ENCODE results near the gene BBS9. TPM values are rescaled to one million over a fixed set of nuclear protein-coding genes. Genes with fewer than 3 reads are reported as not detected.

Gene BBS9
- total RNA-seq, 1 donor from 2014 or later = 28.4 TPM

DNA sequence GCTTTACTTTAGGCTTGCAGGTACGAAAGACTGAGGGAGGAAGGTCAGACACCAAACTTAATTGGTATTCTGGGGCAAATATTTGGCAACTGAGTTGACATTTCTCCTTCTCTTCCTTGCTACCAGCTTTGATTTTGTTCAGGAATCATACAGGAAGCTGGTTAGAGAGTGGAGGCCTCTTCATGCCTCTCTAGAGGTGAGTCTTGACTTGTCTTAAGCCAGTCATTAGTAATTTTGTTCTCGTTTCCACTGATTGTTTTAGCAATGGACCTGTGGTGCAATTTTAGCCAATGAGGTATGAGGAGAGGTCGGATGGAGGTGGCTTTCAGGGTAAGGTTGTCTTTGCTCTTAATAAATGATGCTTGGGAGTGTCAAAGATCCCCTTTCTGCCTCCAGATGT, 17.8 kb upstream of the BBS9 start:
- ATAC-seq = no peak
- Histone ChIP-seq H3K27ac (no peak overlapping the region), H3K27me3 (ENCODE audit: low read depth) (no peaks in the 10 kb centered on the region), H3K36me3 (no peaks in the 10 kb centered on the region), H3K9me3 (no peaks in the 10 kb centered on the region), H3K4me1 (peaks cover 24% of the 10 kb centered on the region), H3K4me3 (no peak overlapping the region)
- DNase-seq = no peak
- TF ChIP-seq, protein P1, sequence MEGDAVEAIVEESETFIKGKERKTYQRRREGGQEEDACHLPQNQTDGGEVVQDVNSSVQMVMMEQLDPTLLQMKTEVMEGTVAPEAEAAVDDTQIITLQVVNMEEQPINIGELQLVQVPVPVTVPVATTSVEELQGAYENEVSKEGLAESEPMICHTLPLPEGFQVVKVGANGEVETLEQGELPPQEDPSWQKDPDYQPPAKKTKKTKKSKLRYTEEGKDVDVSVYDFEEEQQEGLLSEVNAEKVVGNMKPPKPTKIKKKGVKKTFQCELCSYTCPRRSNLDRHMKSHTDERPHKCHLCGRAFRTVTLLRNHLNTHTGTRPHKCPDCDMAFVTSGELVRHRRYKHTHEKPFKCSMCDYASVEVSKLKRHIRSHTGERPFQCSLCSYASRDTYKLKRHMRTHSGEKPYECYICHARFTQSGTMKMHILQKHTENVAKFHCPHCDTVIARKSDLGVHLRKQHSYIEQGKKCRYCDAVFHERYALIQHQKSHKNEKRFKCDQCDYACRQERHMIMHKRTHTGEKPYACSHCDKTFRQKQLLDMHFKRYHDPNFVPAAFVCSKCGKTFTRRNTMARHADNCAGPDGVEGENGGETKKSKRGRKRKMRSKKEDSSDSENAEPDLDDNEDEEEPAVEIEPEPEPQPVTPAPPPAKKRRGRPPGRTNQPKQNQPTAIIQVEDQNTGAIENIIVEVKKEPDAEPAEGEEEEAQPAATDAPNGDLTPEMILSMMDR (IDR thresholded peaks at IDR 0.05) = no peak
- intact Hi-C loops (cut with DNase I) = no loop called here

DNA sequence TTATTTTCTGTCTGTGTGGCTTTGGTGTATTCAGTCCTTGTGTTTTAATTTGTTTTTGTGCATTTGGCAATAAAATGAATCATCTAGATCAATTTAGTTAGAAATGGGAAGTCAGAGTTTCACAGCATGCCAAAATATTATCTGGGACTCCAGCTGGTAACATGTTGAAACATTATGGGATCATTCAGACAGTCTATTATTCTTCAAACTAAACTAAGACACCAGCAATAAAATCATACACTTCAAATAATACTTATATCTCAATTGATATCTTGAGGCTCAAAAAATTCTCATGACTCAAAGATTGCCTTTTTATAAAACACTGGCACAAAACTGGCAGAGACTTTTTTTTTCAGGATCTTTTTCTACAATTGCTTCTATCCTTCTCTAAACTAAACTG, 14.4 kb upstream of the BBS9 start:
- DNase-seq (no peak), ATAC-seq (no peak)
- Histone ChIP-seq H3K27me3 (ENCODE audit: low read depth) (no peaks in the 10 kb centered on the region), H3K4me1 (no peaks in the 10 kb centered on the region), H3K9me3 (peaks cover 5% of the 10 kb centered on the region), H3K27ac (no peak overlapping the region), H3K4me3 (no peak overlapping the region), H3K36me3 (no peaks in the 10 kb centered on the region)
- TF ChIP-seq, protein P1 (IDR thresholded peaks at IDR 0.05) = no peak
- intact Hi-C loops (cut with DNase I) = no loop called here

DNA sequence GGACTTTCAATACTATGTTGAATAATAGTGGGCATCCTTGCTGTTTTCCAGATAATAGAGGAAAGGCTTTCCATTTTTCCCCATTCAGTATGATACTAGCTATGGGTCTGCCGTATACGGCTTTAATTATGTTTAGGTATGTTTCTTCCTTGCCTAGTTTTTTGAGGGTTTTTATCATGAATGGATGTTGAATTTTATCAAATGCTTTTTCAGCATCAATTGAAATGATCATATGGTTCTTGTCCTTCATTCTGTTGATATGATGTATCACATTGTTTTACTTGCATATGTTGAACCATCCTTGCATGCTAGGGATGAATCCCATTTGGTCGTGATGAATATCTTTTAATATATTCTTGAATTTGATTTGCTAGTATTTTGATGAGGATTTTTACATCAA, 11.0 kb upstream of the BBS9 start:
- TF ChIP-seq, protein P1 (IDR thresholded peaks at IDR 0.05) = no peak
- H3K27ac ChIP-seq = no peak overlapping the region
- H3K27me3 ChIP-seq (ENCODE audit: low read depth) = no peaks in the 10 kb centered on the region
- DNase-seq (no peak), ATAC-seq (no peak)
- intact Hi-C loops (cut with DNase I) = no loop called here
- H3K4me1 ChIP-seq = no peaks in the 10 kb centered on the region
- H3K9me3 ChIP-seq = peaks cover 5% of the 10 kb centered on the region
- no peaks in the 10 kb centered on the region for H3K36me3 ChIP-seq
- no peak overlapping the region for H3K4me3 ChIP-seq

DNA sequence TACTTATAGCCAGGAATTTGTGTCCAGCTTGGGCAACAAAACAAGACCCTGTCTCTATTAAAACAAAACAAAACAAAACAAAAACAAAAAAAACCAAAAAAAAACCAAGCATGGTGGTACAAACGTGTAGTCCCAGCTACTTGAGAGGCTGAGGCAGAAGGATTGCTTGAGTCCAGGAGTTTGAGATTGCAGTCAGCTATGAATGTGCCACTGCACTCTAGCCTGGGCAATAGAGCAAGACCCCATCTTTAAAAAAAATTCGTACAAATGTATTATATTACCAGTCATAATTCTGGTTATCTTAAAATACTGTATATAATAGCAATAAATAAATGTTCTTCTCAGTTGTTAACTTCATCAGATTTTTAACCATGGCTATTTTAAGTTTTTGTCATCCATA, 2.3 kb upstream of the BBS9 start:
- no peak for DNase-seq
- Histone ChIP-seq H3K9me3 (no peaks in the 10 kb centered on the region), H3K4me3 (no peak overlapping the region), H3K4me1 (peaks cover 10% of the 10 kb centered on the region), H3K27me3 (ENCODE audit: low read depth) (no peaks in the 10 kb centered on the region), H3K36me3 (no peaks in the 10 kb centered on the region), H3K27ac (no peak overlapping the region)
- intact Hi-C loops (cut with DNase I) = no loop called here
- ATAC-seq = no peak
- TF ChIP-seq, protein P1 (IDR thresholded peaks at IDR 0.05) = no peak

DNA sequence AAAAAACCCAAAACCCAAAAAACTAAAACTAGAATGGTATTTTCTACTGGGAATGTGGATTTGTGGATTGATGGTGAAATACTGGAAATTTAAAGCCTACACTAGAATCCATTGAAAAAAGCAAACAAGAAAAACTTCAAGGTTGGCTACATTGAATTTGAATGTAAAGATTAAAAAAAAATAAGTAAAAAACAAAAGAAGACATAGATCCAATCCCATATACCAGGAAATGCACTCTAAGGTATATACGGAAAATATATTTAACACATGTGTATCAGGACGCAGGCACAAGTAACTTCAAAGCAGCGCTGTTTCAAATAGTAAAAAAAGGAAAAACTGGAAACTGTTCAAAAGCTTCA, 754 bp upstream of the BBS9 start:
- Histone ChIP-seq H3K4me3 (peak overlapping the region; percentile 77), H3K4me1 (peaks cover 10% of the 10 kb centered on the region), H3K36me3 (no peaks in the 10 kb centered on the region), H3K27me3 (ENCODE audit: low read depth) (no peaks in the 10 kb centered on the region), H3K27ac (peak overlapping the region; percentile 76), H3K9me3 (no peaks in the 10 kb centered on the region)
- DNase-seq = no peak
- TF ChIP-seq, protein P1 (IDR thresholded peaks at IDR 0.05) = no peak
- intact Hi-C loops (cut with DNase I) = no loop called here
- no peak for ATAC-seq

DNA sequence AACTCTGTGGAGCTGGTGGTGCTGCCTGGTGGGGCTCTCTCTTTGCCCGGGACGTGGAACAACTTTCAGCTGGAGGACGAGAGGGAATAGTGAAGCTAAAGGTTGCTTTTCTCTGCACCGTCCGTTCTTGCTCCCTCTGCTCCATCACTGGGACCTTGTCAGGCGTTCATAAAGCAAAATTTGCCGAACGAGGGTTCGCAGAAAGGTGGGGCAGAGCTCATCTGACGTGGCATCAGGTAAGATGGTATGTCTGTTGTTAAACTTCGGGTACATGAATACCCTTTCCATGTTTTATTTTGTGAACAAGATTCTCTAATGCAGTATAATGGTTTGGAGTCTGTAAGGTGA, 416 bp downstream of the BBS9 start:
- DNase-seq = no peak
- ATAC-seq = peak; percentile 1 to 9
- H3K4me3 ChIP-seq = peak overlapping the region; percentile 77
- no peaks in the 10 kb centered on the region for H3K9me3 ChIP-seq
- no peaks in the 10 kb centered on the region for H3K36me3 ChIP-seq
- no peaks in the 10 kb centered on the region for H3K27me3 ChIP-seq (ENCODE audit: low read depth)
- H3K4me1 ChIP-seq = peaks cover 10% of the 10 kb centered on the region
- TF ChIP-seq, protein P1 (IDR thresholded peaks at IDR 0.05) = no peak
- intact Hi-C loops (cut with DNase I) = no loop called here
- H3K27ac ChIP-seq = peak overlapping the region; percentile 76
